ENCODE results near the gene AP2B1. TPM values are rescaled to one million over a fixed set of nuclear protein-coding genes. Genes with fewer than 3 reads are reported as not detected.

The AP2B1 gene
- total and polyA plus RNA-seq, 11 donors = 25.0 to 166 (median 122) TPM

DNA sequence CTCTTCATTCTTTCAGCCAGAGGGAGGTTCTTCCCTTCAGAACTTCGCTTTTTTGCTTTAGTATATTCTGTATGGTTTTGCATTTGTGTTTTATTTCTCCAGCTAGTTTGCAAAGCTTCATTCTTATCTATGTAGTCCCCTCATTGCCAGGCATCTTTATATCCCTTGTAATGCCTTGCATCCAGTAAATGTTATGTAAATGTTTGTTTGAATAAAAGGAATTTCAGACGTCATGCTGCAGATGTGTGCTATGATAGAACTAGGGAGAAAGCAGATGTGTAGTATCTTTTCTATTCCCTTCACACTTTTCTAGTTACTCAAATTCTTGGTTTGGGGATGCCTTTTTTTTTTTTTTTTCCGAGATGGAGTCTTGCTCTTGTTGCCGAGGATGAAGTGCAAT is 81.7 kb downstream of the AP2B1 start:
- Histone ChIP-seq H3K27me3 (no peaks in the 10 kb centered on the region), H3K4me3 (no peak overlapping the region), H3K36me3 (peaks cover 0 to 87% (median 68%) of the 10 kb centered on the region in 9 donors), H3K4me1 (peaks cover 0 to 11% (median 0%) of the 10 kb centered on the region in 12 donors), H3K27ac (no peak overlapping the region), H3K9me3 (no peaks in the 10 kb centered on the region)
- no peak for ATAC-seq
- no peak for DNase-seq
- TF ChIP-seq POLR2A (IDR thresholded peaks at IDR 0.05) (no peak), CTCF (IDR thresholded peaks at IDR 0.05) (no peak)
- 86 to 94% (median 93%) methylated on average over 4 of the region's 4 CpGs for WGBS, 4 donors
- intact Hi-C loops (cut with DNase I) = loop anchor here in 3 of 10 donors (10.0 kb wide), 2 partner anchors 54 to 76 kb away; no protein-coding TSS in a partner anchor

DNA sequence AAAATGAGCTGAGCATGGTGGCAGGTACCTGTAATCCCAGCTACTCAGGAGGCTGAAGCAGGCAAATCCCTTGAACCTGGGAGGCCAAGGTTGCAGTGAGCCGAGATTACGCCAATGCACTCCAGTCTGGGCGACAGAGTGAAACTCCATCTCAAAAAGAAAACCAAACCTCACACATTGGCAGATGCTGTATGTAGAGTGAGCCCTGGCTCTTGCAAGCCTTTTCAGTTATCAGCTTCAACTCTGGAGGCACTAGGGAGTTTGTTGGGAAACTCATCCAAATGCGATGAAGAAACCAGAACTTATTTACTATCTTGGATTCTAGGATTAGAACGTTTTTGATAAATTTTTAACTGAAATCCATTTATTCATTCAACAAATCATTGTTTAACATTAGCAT is 87.4 kb downstream of the AP2B1 start:
- intact Hi-C loops (cut with DNase I) = no loop called here
- ATAC-seq (no peak), DNase-seq (no peak)
- Histone ChIP-seq H3K4me1 (peaks cover 0 to 11% (median 0%) of the 10 kb centered on the region in 12 donors), H3K4me3 (no peak overlapping the region), H3K27me3 (no peaks in the 10 kb centered on the region), H3K36me3 (peaks cover 0 to 86% (median 66%) of the 10 kb centered on the region in 9 donors), H3K27ac (no peak overlapping the region), H3K9me3 (no peaks in the 10 kb centered on the region)
- no peak for TF ChIP-seq POLR2A (IDR thresholded peaks at IDR 0.05)
- TF ChIP-seq CTCF (IDR thresholded peaks at IDR 0.05) = no peak
- 85 to 92% (median 89%) methylated on average over 5 of the region's 5 CpGs for WGBS, 4 donors

GRCh38 chr17:35676441-35676840 is 89.3 kb downstream of the AP2B1 start:
- intact Hi-C loops (cut with DNase I) = no loop called here
- H3K36me3 ChIP-seq = peaks cover 0 to 87% (median 66%) of the 10 kb centered on the region in 9 donors
- 95 to 100% (median 96%) methylated on average over 2 of the region's 2 CpGs for WGBS, 4 donors

More at GRCh38 chr17:35676441-35676840, 89.3 kb downstream of the AP2B1 start:
- H3K9me3 ChIP-seq = no peaks in the 10 kb centered on the region
- no peak for DNase-seq
- H3K27ac ChIP-seq = no peak overlapping the region
- no peak for ATAC-seq
- peaks cover 0 to under 1% (median 0%) of the 10 kb centered on the region in 12 donors for H3K4me1 ChIP-seq
- no peak for TF ChIP-seq POLR2A (IDR thresholded peaks at IDR 0.05)
- no peak for TF ChIP-seq CTCF (IDR thresholded peaks at IDR 0.05)
- no peaks in the 10 kb centered on the region for H3K27me3 ChIP-seq
- no peak overlapping the region for H3K4me3 ChIP-seq

Data from heart left ventricle (tissue), 16 donors.